Measurements from ENCODE around the gene SLIT1. TPM values are rescaled to one million over a fixed set of nuclear protein-coding genes. Genes with fewer than 3 reads are reported as not detected.

The SLIT1 gene
- total RNA-seq, 5 donors from 2014 or later (not counting 1 experiment from before 2014, with no cell fraction given) = 0.29 to 0.56 (median 0.49) TPM

- Histone ChIP-seq H3K9me3 (no peaks in the 10 kb centered on the region), H3K27me3 (replicated peaks in 1 of 2; ENCODE audit: control insufficient read depth in 2 of 2, extremely low read depth in 1 of 2, insufficient read depth in 2 of 2, low read length in 1 of 2) (peaks cover 0 to 20% of the 10 kb centered on the region in 2 experiments), H3K4me3 (ENCODE audit: control insufficient read depth in 1 of 2, extremely low read depth in 1 of 2, low read length in 1 of 2) (no peak overlapping the region), H3K27ac (ENCODE audit: low read length) (no peak overlapping the region), H3K36me3 (ENCODE audit: control insufficient read depth in 2 of 2, extremely low read depth in 1 of 2, insufficient read depth in 1 of 2, low read length in 1 of 2) (no peaks in the 10 kb centered on the region), H3K4me1 (ENCODE audit: control insufficient read depth in 1 of 2, extremely low read depth in 1 of 2, insufficient read depth in 2 of 2, low read length in 2 of 2) (peaks cover 0 to 5% of the 10 kb centered on the region in 2 experiments)
- 84% methylated on average over 11 of the region's 13 CpGs for WGBS (ENCODE audit: insufficient coverage)
- Mint-ChIP-seq H3K9me3 (peaks cover 0 to 6% (median 2%) of the 10 kb centered on the region in 3 donors), H3K4me1 (peaks cover 9 to 11% (median 10%) of the 10 kb centered on the region in 3 donors), H3K4me3 (no peak overlapping the region), H3K27ac (no peak overlapping the region), H3K27me3 (peaks cover 17 to 28% of the 10 kb centered on the region in 2 donors), H3K36me3 (no peaks in the 10 kb centered on the region)
- ChIA-PET CTCF (no interaction called here), POLR2A (no interaction called here)
- no peak for DNase-seq
- no peak for ATAC-seq (replicated peaks in 1 of 4)
Observed at GRCh38 chr10:97066877-97067555, 118.7 kb downstream of the SLIT1 start.

GRCh38 chr10:97065686-97066660 is 119.8 kb downstream of the SLIT1 start:
- Histone ChIP-seq H3K27ac (ENCODE audit: low read length) (no peak overlapping the region), H3K36me3 (ENCODE audit: control insufficient read depth in 2 of 2, extremely low read depth in 1 of 2, insufficient read depth in 1 of 2, low read length in 1 of 2) (no peaks in the 10 kb centered on the region), H3K9me3 (no peaks in the 10 kb centered on the region), H3K4me3 (ENCODE audit: control insufficient read depth in 1 of 2, extremely low read depth in 1 of 2, low read length in 1 of 2) (no peak overlapping the region), H3K4me1 (ENCODE audit: control insufficient read depth in 1 of 2, extremely low read depth in 1 of 2, insufficient read depth in 2 of 2, low read length in 2 of 2) (peaks cover 0 to 5% of the 10 kb centered on the region in 2 experiments), H3K27me3 (replicated peaks in 1 of 2; ENCODE audit: control insufficient read depth in 2 of 2, extremely low read depth in 1 of 2, insufficient read depth in 2 of 2, low read length in 1 of 2) (peaks cover 0 to 13% of the 10 kb centered on the region in 2 experiments)
- peaks cover 9 to 11% (median 10%) of the 10 kb centered on the region in 3 donors for H3K4me1 Mint-ChIP-seq
- 75% methylated on average over 10 of the region's 18 CpGs for WGBS (ENCODE audit: insufficient coverage)
- peaks cover 0 to 6% (median 2%) of the 10 kb centered on the region in 3 donors for H3K9me3 Mint-ChIP-seq
- no peak overlapping the region for H3K4me3 Mint-ChIP-seq
- CTCF ChIA-PET = interaction anchor here in 1 of 2 donors (0.5 to 0.6 kb wide), 4 partner anchors 8 to 810 kb away, joined by 3 to 4 read pairs (median 4); no protein-coding TSS in a partner anchor
- peaks cover 9 to 19% of the 10 kb centered on the region in 2 donors for H3K27me3 Mint-ChIP-seq
- no peak overlapping the region for H3K27ac Mint-ChIP-seq
- POLR2A ChIA-PET = no interaction called here
- DNase-seq = no peak
- ATAC-seq (replicated peaks in 1 of 4) = no peak
- H3K36me3 Mint-ChIP-seq = no peaks in the 10 kb centered on the region

- Mint-ChIP-seq H3K36me3 (no peaks in the 10 kb centered on the region), H3K9me3 (peaks cover 0 to 6% (median 2%) of the 10 kb centered on the region in 3 donors), H3K4me3 (no peak overlapping the region), H3K27ac (no peak overlapping the region), H3K4me1 (peaks cover 9 to 10% (median 10%) of the 10 kb centered on the region in 3 donors), H3K27me3 (peaks cover 5 to 12% of the 10 kb centered on the region in 2 donors)
- ChIA-PET POLR2A (no interaction called here), CTCF (interaction anchor here in 1 of 2 donors (0.6 kb wide), 2 partner anchors 9 to 185 kb away, joined by 3 to 4 read pairs; no protein-coding TSS in a partner anchor)
- peaks cover 0 to 12% of the 10 kb centered on the region in 2 experiments for H3K27me3 ChIP-seq (replicated peaks in 1 of 2; ENCODE audit: control insufficient read depth in 2 of 2, extremely low read depth in 1 of 2, insufficient read depth in 2 of 2, low read length in 1 of 2)
- DNase-seq = no peak
- peaks cover 0 to 5% of the 10 kb centered on the region in 2 experiments for H3K4me1 ChIP-seq (ENCODE audit: control insufficient read depth in 1 of 2, extremely low read depth in 1 of 2, insufficient read depth in 2 of 2, low read length in 2 of 2)
- ATAC-seq (replicated peaks in 1 of 4) = no peak
- H3K27ac ChIP-seq (ENCODE audit: low read length) = no peak overlapping the region
- H3K36me3 ChIP-seq (ENCODE audit: control insufficient read depth in 2 of 2, extremely low read depth in 1 of 2, insufficient read depth in 1 of 2, low read length in 1 of 2) = no peaks in the 10 kb centered on the region
- H3K4me3 ChIP-seq (ENCODE audit: control insufficient read depth in 1 of 2, extremely low read depth in 1 of 2, low read length in 1 of 2) = no peak overlapping the region
- no peaks in the 10 kb centered on the region for H3K9me3 ChIP-seq
- no CpG with 5 or more reads among the region's 1 CpG for WGBS (ENCODE audit: insufficient coverage)
Observed at GRCh38 chr10:97065128-97065527, 120.6 kb downstream of the SLIT1 start.

- no peak for DNase-seq
- Mint-ChIP-seq H3K4me1 (peaks cover under 1 to 5% (median under 1%) of the 10 kb centered on the region in 3 donors), H3K9me3 (no peaks in the 10 kb centered on the region), H3K27me3 (peaks cover 5 to 12% of the 10 kb centered on the region in 2 donors), H3K27ac (no peak overlapping the region), H3K4me3 (no peak overlapping the region), H3K36me3 (no peaks in the 10 kb centered on the region)
- Histone ChIP-seq H3K36me3 (ENCODE audit: control insufficient read depth in 2 of 2, extremely low read depth in 1 of 2, insufficient read depth in 1 of 2, low read length in 1 of 2) (no peaks in the 10 kb centered on the region), H3K4me3 (ENCODE audit: control insufficient read depth in 1 of 2, extremely low read depth in 1 of 2, low read length in 1 of 2) (no peak overlapping the region), H3K9me3 (no peaks in the 10 kb centered on the region), H3K27ac (ENCODE audit: low read length) (no peak overlapping the region), H3K4me1 (ENCODE audit: control insufficient read depth in 1 of 2, extremely low read depth in 1 of 2, insufficient read depth in 2 of 2, low read length in 2 of 2) (peaks cover 0 to 1% of the 10 kb centered on the region in 2 experiments), H3K27me3 (replicated peaks in 1 of 2; ENCODE audit: control insufficient read depth in 2 of 2, extremely low read depth in 1 of 2, insufficient read depth in 2 of 2, low read length in 1 of 2) (peaks cover 0 to 12% of the 10 kb centered on the region in 2 experiments)
- ChIA-PET CTCF (no interaction called here), POLR2A (no interaction called here)
- ATAC-seq (replicated peaks in 1 of 4) = no peak
- 85% methylated on average over 9 of the region's 24 CpGs for WGBS (ENCODE audit: insufficient coverage)
Observed at GRCh38 chr10:97063983-97064837, 121.5 kb downstream of the SLIT1 start.

GRCh38 chr10:97063271-97063982 is 122.3 kb downstream of the SLIT1 start:
- DNase-seq (no peak), ATAC-seq (replicated peaks in 1 of 4) (no peak)
- Mint-ChIP-seq H3K9me3 (no peaks in the 10 kb centered on the region), H3K36me3 (no peaks in the 10 kb centered on the region), H3K4me1 (no peaks in the 10 kb centered on the region), H3K4me3 (no peak overlapping the region), H3K27me3 (peaks cover 1 to 7% of the 10 kb centered on the region in 2 donors), H3K27ac (no peak overlapping the region)
- POLR2A ChIA-PET = no interaction called here
- Histone ChIP-seq H3K36me3 (ENCODE audit: control insufficient read depth in 2 of 2, extremely low read depth in 1 of 2, insufficient read depth in 1 of 2, low read length in 1 of 2) (no peaks in the 10 kb centered on the region), H3K27ac (ENCODE audit: low read length) (no peak overlapping the region), H3K4me3 (ENCODE audit: control insufficient read depth in 1 of 2, extremely low read depth in 1 of 2, low read length in 1 of 2) (no peak overlapping the region), H3K27me3 (replicated peaks in 1 of 2; ENCODE audit: control insufficient read depth in 2 of 2, extremely low read depth in 1 of 2, insufficient read depth in 2 of 2, low read length in 1 of 2) (peaks cover 0 to 10% of the 10 kb centered on the region in 2 experiments), H3K4me1 (ENCODE audit: control insufficient read depth in 1 of 2, extremely low read depth in 1 of 2, insufficient read depth in 2 of 2, low read length in 2 of 2) (no peaks in the 10 kb centered on the region), H3K9me3 (no peaks in the 10 kb centered on the region)
- WGBS (ENCODE audit: insufficient coverage) = 87% methylated on average over 19 of the region's 20 CpGs
- CTCF ChIA-PET = no interaction called here

Data from T-cell (primary cell).